ENCODE data around the gene TNRC6C. TPM values are rescaled to one million over a fixed set of nuclear protein-coding genes. Genes with fewer than 3 reads are reported as not detected.

The TNRC6C gene
- total RNA-seq, 1 experiment from 2014 or later = 16.4 TPM

DNA sequence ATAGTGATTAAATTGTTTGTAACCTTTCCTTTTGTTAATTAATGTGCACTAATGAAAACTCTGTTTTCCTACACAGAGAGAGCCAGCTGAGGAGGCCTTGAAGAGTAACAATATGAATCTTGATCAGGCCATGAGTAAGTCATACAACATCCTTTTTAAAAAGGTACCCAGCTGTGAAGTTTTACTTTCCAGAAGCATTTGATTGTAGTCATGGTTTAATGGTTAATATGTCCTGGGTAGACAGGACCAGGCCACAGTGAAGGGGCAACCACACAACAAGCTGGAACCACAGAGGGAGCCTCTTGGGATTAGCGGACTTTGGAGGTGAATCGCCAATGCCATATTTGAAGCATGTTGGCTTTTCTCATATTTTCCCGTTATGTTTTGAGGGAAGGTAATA is 114.5 kb downstream of the TNRC6C start:
- no peak for DNase-seq (ENCODE audit: unreplicated experiment)
- no peak overlapping the region for H3K4me3 Mint-ChIP-seq (ENCODE audit: unreplicated experiment)
- peaks cover 77% of the 10 kb centered on the region for H3K36me3 Mint-ChIP-seq (ENCODE audit: insufficient read depth, unreplicated experiment)
- no peaks in the 10 kb centered on the region for H3K4me1 Mint-ChIP-seq (ENCODE audit: insufficient read depth, unreplicated experiment)
- intact Hi-C loops (cut with micrococcal nuclease) = no loop called here
- ChIA-PET POLR2A (no interaction called here), CTCF (no interaction called here)
- TF ChIP-seq, protein P1, sequence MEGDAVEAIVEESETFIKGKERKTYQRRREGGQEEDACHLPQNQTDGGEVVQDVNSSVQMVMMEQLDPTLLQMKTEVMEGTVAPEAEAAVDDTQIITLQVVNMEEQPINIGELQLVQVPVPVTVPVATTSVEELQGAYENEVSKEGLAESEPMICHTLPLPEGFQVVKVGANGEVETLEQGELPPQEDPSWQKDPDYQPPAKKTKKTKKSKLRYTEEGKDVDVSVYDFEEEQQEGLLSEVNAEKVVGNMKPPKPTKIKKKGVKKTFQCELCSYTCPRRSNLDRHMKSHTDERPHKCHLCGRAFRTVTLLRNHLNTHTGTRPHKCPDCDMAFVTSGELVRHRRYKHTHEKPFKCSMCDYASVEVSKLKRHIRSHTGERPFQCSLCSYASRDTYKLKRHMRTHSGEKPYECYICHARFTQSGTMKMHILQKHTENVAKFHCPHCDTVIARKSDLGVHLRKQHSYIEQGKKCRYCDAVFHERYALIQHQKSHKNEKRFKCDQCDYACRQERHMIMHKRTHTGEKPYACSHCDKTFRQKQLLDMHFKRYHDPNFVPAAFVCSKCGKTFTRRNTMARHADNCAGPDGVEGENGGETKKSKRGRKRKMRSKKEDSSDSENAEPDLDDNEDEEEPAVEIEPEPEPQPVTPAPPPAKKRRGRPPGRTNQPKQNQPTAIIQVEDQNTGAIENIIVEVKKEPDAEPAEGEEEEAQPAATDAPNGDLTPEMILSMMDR (IDR thresholded peaks at IDR 0.05; ENCODE audit: unreplicated experiment) = no peak
- no peaks in the 10 kb centered on the region for H3K27me3 Mint-ChIP-seq (ENCODE audit: insufficient read depth, unreplicated experiment)
- H3K27ac Mint-ChIP-seq (ENCODE audit: low read depth, unreplicated experiment) = no peak overlapping the region
- H3K9me3 Mint-ChIP-seq (ENCODE audit: unreplicated experiment) = no peaks in the 10 kb centered on the region
- no TSS peak for BruUV-seq (replicated peaks)

DNA sequence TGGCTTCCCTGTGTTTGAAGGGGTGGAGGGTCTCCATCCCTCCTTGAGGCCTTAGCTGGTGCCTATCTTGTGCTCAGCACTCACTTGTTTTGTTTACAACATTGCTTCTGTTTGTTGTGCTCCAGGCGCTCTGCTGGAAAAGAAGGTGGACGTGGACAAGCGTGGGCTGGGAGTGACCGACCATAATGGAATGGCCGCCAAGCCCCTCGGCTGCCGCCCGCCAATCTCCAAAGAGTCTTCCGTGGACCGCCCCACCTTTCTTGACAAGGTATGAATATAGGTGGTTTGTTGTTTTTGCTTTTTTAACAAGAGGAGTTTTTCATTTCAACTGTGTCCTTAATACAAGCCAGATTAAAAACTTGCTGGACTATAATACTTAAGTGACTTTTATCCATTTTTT is 116.5 kb downstream of the TNRC6C start:
- no TSS peak for BruUV-seq (replicated peaks)
- no peaks in the 10 kb centered on the region for H3K4me1 Mint-ChIP-seq (ENCODE audit: insufficient read depth, unreplicated experiment)
- DNase-seq (ENCODE audit: unreplicated experiment) = no peak
- intact Hi-C loops (cut with micrococcal nuclease) = no loop called here
- no peaks in the 10 kb centered on the region for H3K27me3 Mint-ChIP-seq (ENCODE audit: insufficient read depth, unreplicated experiment)
- TF ChIP-seq, protein P1 (IDR thresholded peaks at IDR 0.05; ENCODE audit: unreplicated experiment) = no peak
- no peak overlapping the region for H3K4me3 Mint-ChIP-seq (ENCODE audit: unreplicated experiment)
- peaks cover 69% of the 10 kb centered on the region for H3K36me3 Mint-ChIP-seq (ENCODE audit: insufficient read depth, unreplicated experiment)
- H3K9me3 Mint-ChIP-seq (ENCODE audit: unreplicated experiment) = no peaks in the 10 kb centered on the region
- no peak overlapping the region for H3K27ac Mint-ChIP-seq (ENCODE audit: low read depth, unreplicated experiment)
- ChIA-PET CTCF (interaction anchor here (0.6 kb wide), 1 partner anchor 1120 kb away, joined by 3 read pairs; no protein-coding TSS in a partner anchor), POLR2A (no interaction called here)

DNA sequence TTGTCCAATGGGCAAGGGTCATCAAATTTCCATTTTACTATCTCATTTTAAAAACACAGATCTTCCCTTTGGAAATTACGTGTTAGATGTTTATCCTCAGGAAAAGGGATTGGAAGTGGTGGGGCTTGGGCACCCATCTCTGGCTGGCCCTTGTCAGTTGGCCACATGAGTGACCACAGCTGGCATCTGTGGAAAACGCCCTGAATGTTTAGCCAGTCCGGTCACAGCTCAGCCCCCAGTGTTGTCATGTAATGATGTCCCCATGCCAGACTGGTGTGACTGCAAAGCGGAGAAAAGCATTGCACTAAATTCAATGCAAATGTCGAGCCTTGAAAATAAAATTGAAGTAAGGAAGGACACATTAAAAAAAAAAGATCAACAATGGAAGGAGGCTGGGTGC is 117.0 kb downstream of the TNRC6C start:
- Mint-ChIP-seq H3K4me1 (ENCODE audit: insufficient read depth, unreplicated experiment) (no peaks in the 10 kb centered on the region), H3K4me3 (ENCODE audit: unreplicated experiment) (no peak overlapping the region), H3K27ac (ENCODE audit: low read depth, unreplicated experiment) (no peak overlapping the region), H3K27me3 (ENCODE audit: insufficient read depth, unreplicated experiment) (no peaks in the 10 kb centered on the region), H3K9me3 (ENCODE audit: unreplicated experiment) (no peaks in the 10 kb centered on the region), H3K36me3 (ENCODE audit: insufficient read depth, unreplicated experiment) (peaks cover 69% of the 10 kb centered on the region)
- no TSS peak for BruUV-seq (replicated peaks)
- intact Hi-C loops (cut with micrococcal nuclease) = no loop called here
- POLR2A ChIA-PET = no interaction called here
- no peak for DNase-seq (ENCODE audit: unreplicated experiment)
- TF ChIP-seq, protein P1 (IDR thresholded peaks at IDR 0.05; ENCODE audit: unreplicated experiment) = no peak
- CTCF ChIA-PET = interaction anchor here (0.6 kb wide), 2 partner anchors 1120 to 1952 kb away, joined by 3 read pairs; no protein-coding TSS in a partner anchor

DNA sequence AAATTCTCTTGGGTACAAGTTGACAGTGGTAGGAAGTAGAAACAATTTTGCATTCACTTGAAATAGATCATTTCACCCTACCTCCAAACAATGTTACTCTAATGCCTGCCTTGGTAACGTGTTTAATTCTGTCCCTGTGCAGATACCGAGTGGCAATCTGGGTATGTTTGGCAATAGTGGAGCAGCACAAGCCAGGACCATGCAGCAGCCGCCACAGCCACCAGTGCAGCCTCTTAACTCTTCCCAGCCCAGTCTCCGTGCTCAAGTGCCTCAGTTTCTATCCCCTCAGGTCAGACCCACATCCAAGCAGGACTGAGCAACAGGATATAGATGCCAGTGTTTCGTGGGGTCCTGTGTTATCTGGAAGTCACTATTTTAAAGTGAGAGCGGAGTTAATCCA is 120.8 kb downstream of the TNRC6C start:
- H3K4me1 Mint-ChIP-seq (ENCODE audit: insufficient read depth, unreplicated experiment) = no peaks in the 10 kb centered on the region
- ChIA-PET POLR2A (no interaction called here), CTCF (no interaction called here)
- no peaks in the 10 kb centered on the region for H3K9me3 Mint-ChIP-seq (ENCODE audit: unreplicated experiment)
- no peak overlapping the region for H3K4me3 Mint-ChIP-seq (ENCODE audit: unreplicated experiment)
- peaks cover 43% of the 10 kb centered on the region for H3K36me3 Mint-ChIP-seq (ENCODE audit: insufficient read depth, unreplicated experiment)
- DNase-seq (ENCODE audit: unreplicated experiment) = no peak
- intact Hi-C loops (cut with micrococcal nuclease) = no loop called here
- no TSS peak for BruUV-seq (replicated peaks)
- no peaks in the 10 kb centered on the region for H3K27me3 Mint-ChIP-seq (ENCODE audit: insufficient read depth, unreplicated experiment)
- H3K27ac Mint-ChIP-seq (ENCODE audit: low read depth, unreplicated experiment) = no peak overlapping the region
- TF ChIP-seq, protein P1 (IDR thresholded peaks at IDR 0.05; ENCODE audit: unreplicated experiment) = no peak
